Measurements from ENCODE around the gene SDHAF2. TPM values are rescaled to one million over a fixed set of nuclear protein-coding genes. Genes with fewer than 3 reads are reported as not detected.
"Not testable (repeated sequence)": the region's sequence is repeated elsewhere in the genome, so short reads cannot be mapped to it uniquely, and the experiment has no call there.

SDHAF2 gene
- 32.6 and 35.5 TPM in 2 replicates for total RNA-seq

GRCh38 chr11:61429691-61430582 lies at the start of gene SDHAF2, which contains the start of gene CPSF7:
Gene SDHAF2 (plus strand): TSS chr11:61430124. CDS start chr11:61430147, 23 bp downstream.
Gene CPSF7 (minus strand): TSS chr11:61429975. CDS start chr11:61429235, 740 bp downstream.
- TF ChIP-seq CTCF (IDR thresholded peaks at IDR 0.05; ENCODE audit: insufficient read depth, low read length, poor library complexity, severe bottlenecking): no peak
- Histone ChIP-seq H3K36me3 (ENCODE audit: control insufficient read depth, insufficient read depth, low read length) (no peaks in the 10 kb centered on the region), H3K4me3 (ENCODE audit: low read depth, low read length) (peak within 1 kb of the TSS; percentile 69), H3K27me3 (ENCODE audit: control insufficient read depth, insufficient read depth, low read length) (no peaks in the 10 kb centered on the region)
- peak; percentile 74 for DNase-seq (ENCODE audit: low read depth)

GRCh38 chr11:61380884-61381283 lies 49.0 kb upstream of the SDHAF2 start:
- DNase-seq (ENCODE audit: low read depth): no peak
- no peaks in the 10 kb centered on the region for H3K27me3 ChIP-seq (ENCODE audit: control insufficient read depth, insufficient read depth, low read length)
- H3K36me3 ChIP-seq (ENCODE audit: control insufficient read depth, insufficient read depth, low read length): no peaks in the 10 kb centered on the region
- no peak for TF ChIP-seq CTCF (IDR thresholded peaks at IDR 0.05; ENCODE audit: insufficient read depth, low read length, poor library complexity, severe bottlenecking)
- H3K4me3 ChIP-seq (ENCODE audit: low read depth, low read length): no peak overlapping the region

- DNase-seq (ENCODE audit: low read depth); H3K27me3 ChIP-seq (ENCODE audit: control insufficient read depth, insufficient read depth, low read length); H3K36me3 ChIP-seq (ENCODE audit: control insufficient read depth, insufficient read depth, low read length); H3K4me3 ChIP-seq (ENCODE audit: low read depth, low read length): not testable (repeated sequence)
Measured at GRCh38 chr11:61383859-61384258, 46.1 kb upstream of the SDHAF2 start.

- DNase-seq (ENCODE audit: low read depth): no peak
Measured at GRCh38 chr11:61384271-61385242, 45.4 kb upstream of the SDHAF2 start.

GRCh38 chr11:61390161-61390560 lies 39.8 kb upstream of the SDHAF2 start:
- no peaks in the 10 kb centered on the region for H3K36me3 ChIP-seq (ENCODE audit: control insufficient read depth, insufficient read depth, low read length)
- no peak for TF ChIP-seq CTCF (IDR thresholded peaks at IDR 0.05; ENCODE audit: insufficient read depth, low read length, poor library complexity, severe bottlenecking)
- no peak for DNase-seq (ENCODE audit: low read depth)
- H3K27me3 ChIP-seq (ENCODE audit: control insufficient read depth, insufficient read depth, low read length): no peaks in the 10 kb centered on the region
- H3K4me3 ChIP-seq (ENCODE audit: low read depth, low read length): no peak overlapping the region

More at GRCh38 chr11:61384271-61385242, 45.4 kb upstream of the SDHAF2 start:
- Histone ChIP-seq H3K27me3 (ENCODE audit: control insufficient read depth, insufficient read depth, low read length) (no peaks in the 10 kb centered on the region), H3K36me3 (ENCODE audit: control insufficient read depth, insufficient read depth, low read length) (no peaks in the 10 kb centered on the region), H3K4me3 (ENCODE audit: low read depth, low read length) (no peak overlapping the region)
- TF ChIP-seq CTCF (IDR thresholded peaks at IDR 0.05; ENCODE audit: insufficient read depth, low read length, poor library complexity, severe bottlenecking): peak; percentile 21

All from kidney epithelial cell (primary cell).